Stimulated activated CD8-positive, alpha-beta memory T cell treated with anti-CD3 and anti-CD28 coated beads, Interleukin-7, amount 100 ng/mL, for 48 hours (primary cell): ENCODE measurements around the gene FHL2.
"Not testable (repeated sequence)": the region's sequence is repeated elsewhere in the genome, so short reads cannot be mapped to it uniquely, and the experiment has no call there.

Experiments used
- DNase-seq, 2 donors: peaks; one replicate each; pipeline ENCODE4 v3.0.0-alpha.2; 2020; ENCODE audit warnings: low read depth in 1 of 2; ENCODE audit errors: extremely low read depth in 1 of 2

FHL2 gene

DNA sequence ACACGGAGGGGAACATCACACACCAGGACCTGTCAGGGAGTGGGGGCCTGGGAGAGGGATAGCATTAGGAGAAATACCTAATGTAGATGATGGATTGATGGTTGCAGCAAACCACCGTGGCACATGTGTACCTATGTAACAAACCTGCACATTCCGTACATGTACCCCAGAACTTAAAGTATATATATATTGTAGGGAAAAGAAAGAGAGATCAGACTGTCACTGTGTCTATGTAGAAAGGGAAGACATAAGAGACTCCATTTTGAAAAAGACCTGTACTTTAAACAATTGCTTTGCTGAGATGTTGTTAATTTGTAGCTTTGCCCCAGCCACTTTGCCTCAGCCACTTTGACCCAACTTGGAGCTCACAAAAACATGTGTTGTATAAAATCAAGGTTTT, 26.0 kb upstream of the FHL2 start:
- not testable (repeated sequence) for DNase-seq

DNA sequence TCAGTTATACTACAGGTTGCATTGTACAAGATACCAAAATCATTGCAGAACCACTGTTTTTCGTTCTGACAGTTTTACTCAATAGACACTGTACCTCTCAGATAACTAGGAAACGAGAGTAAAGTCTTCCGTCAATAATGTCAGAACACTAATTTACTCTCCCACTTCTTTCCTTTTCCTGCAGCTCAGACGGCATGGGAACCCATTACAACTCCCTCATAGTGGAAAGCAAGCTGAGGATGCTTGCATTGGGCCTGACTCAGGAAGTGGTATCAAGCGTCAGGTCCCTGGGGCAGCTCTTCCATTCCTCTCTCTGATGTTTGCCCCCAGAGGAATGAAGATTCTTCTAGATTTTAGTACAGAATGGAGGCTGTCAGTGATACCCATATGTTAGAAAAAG, 23.9 kb upstream of the FHL2 start:
- no peak for DNase-seq

DNA sequence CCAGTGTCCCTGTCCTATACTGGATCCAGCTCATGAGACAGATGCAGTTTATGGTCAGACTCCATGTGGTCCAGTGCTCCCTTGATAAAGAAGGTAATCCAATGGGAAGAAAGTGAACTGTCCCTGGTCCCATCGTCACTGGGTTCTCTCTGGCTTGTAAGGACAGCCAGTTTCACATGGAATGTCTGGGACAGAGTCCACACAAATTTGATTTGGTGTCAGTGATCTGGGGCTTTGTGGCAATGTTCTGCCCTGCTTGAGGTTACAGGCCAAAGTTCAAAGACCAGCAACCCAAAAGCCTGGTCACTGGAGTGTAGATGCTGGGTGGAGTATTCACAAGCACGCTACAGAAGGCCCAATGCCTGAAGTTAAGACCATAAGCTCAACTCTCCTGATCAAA, 22.2 kb upstream of the FHL2 start:
- DNase-seq: no peak

DNA sequence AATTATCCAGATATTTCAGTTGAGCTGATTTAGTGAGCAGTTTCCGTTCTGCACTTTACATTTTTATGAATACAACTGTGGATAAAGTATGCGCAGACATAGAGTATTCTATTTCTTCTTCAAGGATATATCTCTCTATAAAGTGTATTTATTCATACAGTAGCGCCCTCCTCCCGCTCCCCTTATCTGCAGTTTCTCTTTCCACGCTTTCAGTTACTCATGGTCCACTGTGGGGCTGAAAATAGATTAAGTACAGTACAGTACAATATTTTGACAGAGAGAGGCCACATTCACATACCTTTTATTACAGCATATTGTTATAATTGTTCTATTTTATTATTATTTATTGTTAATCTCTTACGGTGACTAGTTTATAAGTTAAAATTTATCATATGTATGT, 19.7 kb upstream of the FHL2 start:
- no peak for DNase-seq

DNA sequence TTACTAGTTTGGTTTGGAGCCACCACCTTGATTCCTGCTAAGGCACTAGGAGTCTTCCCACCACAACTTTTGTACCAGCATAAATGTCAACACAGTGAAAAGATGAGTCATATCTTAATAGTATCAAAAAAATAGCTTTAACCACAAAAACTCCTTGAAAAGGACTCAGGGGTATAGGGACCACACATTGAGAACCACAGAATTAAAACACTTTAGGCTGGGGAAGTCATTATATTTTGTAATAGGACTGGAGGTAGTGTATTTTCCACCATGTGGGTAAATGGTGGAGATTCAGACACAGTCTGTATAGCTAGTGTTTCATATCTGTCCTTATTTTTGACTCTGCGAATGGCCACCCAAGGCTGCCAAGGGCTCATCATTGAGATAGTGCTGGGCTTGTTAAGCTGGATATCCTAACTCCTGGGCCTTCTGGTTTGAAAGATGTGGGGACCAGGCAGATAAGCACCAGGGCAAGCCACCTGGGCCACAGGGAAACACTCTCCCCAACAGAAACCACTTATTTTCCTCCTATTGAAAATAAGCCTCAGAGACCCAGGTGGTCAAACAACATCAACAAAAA, 19.1 kb upstream of the FHL2 start:
- DNase-seq: no peak

DNA sequence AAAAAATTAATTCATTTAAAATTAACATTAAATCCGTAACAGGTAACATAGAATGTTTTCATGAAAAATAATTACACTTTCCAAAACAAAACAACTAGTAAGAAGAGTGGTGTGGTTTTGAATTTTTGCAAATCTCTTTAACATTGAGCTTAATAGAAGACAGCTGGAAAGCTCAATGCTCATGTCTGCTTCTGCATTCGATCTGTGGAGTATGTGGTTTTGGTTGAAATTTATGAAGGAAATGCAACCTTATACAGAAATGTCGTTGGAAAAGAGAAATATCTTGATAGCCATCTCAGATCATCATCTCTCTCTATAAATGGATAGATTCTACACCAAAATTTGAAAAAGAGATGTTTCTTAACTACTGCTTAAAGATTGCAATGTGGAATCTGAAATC, 17.3 kb upstream of the FHL2 start:
- no peak for DNase-seq

DNA sequence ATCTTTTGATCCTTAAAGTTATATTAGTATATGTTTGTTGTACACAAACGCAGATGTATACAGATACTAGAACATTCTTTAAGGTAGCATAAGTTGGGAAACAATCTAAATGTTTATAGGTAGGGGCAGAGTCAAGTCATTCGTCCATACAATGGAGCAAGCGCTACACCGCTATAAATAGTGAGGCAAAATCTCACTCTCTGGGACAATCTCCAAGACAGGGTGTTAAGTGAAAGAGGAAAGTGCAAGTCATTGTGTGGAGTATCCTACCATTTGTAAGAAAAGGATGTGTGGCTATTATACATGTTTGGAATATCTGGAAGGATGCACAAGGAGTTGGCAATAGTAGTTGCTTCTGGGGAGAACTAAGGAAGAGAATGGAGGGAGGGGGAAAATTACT, 16.2 kb upstream of the FHL2 start:
- DNase-seq: no peak

DNA sequence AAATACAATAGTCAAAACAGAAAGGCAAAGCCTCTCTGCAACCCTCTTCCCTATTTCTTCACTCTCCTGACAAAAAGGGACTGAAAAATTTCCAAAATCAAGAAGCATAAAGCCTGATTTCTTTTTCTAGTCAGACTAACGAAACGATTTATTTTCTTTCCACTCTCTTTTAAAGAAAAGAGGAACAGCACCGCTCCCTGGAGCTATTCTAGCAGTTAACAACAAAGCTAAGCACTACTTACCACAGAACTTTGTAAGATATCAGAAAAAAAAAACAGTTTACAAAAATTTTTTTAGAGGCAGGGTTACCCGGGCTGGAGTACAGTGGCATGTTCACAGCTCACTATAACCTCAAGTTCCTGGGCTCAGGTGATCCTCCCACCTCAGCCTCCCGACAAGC, 14.4 kb upstream of the FHL2 start:
- no peak for DNase-seq

DNA sequence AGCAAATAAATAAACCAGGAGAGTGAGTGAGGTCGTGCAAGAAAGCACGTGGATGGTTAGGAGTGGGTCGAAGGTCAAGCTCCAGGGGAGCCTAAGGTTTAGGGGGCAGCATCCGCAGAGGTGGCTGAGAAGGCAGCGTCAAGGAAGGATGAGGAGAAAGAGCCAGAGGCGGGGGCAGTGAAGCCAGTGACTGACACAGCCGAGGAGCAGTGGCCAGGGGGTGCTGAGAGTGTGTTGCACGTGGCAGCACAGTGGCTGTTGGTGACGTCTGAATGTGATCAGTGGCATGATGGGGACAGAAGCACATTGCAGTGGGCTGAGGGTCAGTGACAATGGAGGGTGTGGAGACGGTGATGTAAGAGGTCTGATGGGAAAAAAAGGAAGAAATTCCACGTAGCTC, 13.7 kb upstream of the FHL2 start:
- DNase-seq: no peak

DNA sequence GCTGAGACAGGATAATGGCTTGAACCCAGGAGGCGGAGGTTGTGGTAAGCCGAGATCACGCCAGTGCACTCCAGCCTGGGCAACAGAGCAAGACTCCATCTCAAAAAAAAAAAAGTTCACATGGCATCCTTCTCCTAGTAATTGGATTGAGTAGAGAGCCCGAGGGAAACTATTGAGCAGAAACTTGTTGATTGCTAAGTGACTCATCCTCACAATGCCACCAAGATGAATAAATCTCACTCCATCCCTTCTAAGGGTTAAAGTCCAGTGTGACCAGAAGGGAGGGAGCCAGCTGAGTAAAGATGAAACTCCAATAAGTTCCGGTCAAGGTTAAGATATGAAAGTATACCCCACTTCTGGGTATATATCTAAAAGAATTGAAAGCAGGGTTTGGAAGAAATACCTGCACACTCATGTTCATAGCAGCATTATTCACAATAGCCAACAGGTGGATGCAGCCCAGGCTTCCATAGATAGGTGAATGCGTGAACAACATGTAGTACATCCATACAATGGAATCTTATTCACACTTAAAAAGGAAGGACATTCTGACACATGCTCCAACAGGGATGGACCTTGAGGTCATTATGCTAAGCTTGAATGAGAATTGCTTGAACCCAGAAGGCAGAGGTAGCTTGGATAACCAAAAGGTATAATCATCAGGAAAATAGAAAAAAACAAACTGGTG, 13.0 kb upstream of the FHL2 start:
- DNase-seq: no peak

DNA sequence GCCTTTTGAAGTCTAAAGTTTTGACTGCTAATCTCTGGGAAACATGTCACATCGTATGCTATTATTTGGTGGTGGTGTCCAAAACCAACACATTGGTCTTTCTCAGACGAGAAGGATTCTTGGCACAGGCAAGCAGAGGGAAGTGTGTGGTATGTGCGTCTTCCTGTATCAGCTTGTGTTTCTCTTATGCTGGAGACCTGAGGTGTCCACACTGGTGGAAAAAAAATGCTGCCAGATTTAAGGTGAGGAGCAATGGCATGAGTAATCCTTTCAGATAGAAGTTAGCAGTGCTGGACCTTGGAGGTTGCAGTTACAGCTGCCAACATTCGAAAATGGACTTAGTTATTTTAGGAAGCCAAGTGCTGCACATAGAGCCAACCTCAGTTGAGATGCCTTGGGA, 11.7 kb upstream of the FHL2 start:
- no peak for DNase-seq

DNA sequence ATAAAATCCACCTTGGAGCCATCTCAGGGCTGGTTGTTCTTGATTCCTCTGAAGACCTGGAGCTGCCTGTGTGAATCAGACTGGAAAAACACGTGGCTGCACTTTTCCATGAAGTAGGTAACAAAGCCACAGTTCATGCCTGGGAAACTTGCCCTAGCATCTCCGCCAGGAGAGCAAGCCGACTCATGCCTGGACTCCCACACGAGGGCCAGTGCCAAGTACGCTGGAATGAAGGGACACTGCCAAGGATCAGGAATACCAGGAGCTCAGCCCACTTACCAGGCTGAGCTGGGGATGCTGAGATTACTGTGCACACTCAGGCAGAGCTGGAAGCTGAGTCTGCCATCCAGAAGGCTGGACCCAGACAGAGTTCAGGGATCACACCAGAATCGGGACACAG, 10.9 kb upstream of the FHL2 start:
- no peak for DNase-seq

DNA sequence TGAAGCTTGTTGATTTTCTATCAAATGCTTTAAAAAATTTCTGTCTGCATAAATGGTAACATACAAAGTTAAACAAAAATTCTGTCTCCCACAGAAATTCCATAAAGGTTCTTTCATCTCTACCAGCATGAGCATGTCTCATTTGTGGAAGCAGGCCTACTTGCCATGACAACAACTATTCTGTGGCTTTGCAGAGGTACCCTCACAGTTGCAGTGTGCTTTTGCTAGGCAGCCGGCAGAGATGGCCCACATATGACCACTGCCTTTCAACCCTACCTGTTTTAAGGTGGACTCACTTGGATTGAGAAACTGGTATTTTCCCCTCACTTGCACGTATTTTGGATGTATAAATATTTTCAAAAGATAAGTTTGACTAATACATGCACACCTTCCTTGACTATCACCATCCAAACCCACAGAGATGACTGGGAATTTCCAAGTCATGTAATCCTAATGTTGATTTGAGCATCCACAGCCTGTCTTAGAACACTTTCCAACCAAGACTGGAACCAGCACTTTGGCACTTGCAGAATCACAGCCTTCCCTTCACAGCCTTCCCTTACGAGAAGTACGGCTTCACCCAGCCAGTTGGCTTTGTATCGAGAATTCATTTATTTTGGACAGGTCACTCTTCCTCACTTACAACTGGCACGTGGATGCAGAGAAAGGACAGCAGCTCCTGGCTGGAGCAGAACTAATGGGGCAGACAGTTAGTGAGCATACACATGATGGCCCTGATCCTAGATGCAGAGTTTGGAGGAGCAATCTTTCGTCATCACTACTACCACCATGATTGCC, 9.3 kb upstream of the FHL2 start:
- no peak for DNase-seq

DNA sequence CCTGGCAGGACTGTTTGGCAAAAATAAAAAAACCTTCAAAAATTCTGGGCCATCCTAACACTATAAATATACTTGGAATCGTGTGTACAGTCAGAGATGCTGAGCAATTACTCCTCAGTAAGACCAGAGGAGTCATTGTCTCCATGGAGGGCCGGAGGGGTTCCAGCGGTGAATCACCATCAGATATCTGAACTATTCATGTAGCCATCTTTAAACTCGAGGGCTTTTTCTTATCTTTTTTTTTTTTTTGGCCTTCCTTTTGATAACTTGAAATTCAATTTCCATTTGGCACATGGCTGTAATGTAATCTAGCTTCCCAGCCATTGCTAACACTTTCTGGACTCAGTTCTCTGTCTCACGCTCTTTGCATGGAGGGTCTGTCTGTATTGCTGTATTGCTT, 7.4 kb upstream of the FHL2 start:
- DNase-seq: no peak

DNA sequence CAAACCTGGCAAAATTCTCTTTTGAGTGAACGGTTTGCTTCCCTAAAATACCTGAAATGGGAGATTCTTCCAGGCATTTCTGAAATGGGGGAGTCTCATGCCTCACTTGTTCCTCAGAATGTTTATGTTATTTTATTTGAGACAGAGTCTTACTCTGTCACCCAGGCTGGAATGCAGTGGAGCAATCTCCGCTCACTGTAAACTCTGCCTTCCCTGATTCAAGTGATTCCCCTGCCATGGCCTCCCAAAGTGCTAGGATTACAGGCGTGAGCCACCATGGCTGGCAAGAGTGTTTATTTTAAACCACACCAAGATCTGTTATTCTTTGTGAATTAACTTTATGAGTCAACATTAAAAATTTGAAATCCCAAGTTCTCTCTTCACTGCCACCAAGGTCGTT, 6.4 kb upstream of the FHL2 start:
- no peak for DNase-seq

DNA sequence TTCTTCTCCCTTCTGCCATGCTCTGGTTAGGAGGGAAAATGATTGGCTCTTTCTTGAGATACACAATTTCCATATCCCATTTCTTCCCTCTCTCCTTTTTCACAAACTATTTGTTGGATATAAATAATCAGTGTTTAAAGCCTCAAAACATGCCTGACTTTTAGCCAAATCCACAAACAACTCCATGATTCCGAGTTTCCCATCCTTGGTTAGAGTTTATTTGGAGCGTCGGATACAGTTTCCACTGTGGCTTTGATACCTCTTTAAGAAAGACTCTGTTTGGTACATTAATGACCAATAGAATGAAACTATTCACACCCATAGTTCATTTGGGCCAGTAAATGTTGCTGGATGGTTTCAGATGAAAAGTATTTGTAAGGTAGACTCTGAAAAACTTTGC, 5.9 kb upstream of the FHL2 start:
- no peak for DNase-seq

DNA sequence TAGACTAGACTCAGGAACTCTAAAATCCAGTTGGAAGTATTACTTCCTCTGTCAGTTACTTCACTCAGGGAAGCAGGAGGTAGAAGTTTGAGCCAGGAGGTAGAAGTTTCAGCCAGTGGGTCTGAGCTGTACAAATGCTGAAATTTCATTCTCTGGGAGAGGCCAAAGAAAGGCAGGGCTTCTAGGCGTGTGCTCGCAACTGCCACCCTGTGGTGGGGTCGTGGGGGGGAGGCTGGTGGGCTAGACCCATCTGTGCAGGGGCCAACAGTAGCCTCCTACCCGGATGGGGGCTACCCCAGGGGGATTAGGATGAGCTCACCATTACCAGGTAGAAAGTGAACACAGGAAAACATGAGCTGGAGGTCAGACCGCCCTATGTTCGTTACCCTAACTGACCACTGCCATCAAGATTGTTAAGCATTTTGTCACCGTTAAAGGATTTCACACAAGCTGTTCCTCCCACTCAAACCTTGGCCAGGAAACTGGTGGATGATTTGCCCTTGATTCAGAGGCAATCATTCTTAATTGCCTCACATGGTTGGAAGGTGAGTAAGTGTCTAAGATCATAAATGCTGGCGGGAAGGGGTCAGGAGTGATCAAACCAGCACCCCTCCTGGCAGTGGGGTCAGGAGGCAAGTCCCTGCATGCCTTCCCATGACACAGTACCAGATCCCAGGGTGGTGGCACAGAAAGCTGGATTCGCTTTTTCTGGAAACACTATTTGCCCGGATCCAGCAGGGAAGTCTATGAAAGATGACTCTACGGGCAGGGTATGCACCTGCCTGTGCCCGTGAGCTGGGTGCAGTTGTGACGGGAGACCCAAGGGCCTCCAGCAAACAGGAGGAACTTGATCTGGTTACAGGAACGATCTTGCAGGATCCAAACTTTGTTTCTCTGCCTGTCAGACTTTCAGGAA, 5.2 kb upstream of the FHL2 start:
- no peak for DNase-seq

DNA sequence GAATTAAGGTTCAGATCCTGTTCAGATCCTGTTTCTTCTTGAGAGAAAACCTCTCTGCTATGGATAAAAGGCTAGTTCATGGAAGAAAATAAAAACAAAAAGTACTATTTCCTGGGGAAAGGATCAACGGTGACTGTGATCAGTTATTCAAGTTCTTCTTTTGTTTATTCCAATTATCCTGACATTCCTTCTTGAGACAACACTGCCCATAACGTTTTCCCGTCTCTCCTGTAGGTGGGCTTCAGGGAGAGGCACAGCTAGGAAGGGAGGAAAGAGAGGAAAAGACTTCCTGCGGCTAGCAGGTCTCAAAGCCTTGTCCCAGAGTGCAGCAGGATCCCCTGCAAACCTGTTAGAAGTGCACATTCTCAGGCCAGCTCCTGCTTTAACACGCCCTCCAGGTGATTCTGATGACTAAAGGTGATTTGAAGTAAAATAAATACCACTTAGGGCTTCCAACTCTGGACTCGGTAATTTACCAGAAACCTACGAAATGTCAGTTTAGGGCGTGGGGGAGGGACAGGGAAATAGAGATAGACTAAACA, 4.5 kb upstream of the FHL2 start:
- no peak for DNase-seq

DNA sequence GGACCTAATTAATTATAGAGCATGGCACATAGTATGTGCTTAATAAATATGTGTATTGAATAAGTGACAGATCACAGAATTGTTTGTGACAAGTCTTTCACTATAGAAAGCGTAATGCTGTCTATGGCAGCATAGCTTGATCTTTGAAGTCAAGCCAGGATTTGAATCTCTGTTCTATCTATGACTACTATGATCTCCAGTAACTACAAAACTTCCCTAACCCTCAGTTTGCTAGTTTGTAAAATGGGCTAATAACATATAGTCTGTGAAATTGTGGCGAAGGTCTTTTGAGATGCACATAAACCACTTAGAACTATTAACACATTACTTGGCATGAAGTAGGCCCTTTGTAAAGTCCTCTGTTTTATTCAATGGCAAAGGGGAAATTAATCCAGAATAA, 4.0 kb upstream of the FHL2 start:
- no peak for DNase-seq

DNA sequence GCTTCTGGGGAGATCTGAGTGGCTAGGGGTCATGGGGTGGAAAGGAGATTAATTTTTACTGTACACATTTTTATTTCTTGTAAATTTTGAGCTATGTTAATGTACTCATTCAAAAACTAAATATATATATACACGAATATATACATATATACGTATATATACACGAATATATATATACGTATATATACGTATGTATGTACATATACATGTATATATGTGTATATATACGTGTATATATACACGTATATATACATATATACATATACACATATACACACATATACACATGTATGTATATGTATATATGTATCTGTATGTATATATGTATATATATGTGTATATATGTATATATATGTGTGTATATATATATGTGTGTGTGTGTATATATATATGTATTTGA, 3.0 kb upstream of the FHL2 start:
- no peak for DNase-seq

DNA sequence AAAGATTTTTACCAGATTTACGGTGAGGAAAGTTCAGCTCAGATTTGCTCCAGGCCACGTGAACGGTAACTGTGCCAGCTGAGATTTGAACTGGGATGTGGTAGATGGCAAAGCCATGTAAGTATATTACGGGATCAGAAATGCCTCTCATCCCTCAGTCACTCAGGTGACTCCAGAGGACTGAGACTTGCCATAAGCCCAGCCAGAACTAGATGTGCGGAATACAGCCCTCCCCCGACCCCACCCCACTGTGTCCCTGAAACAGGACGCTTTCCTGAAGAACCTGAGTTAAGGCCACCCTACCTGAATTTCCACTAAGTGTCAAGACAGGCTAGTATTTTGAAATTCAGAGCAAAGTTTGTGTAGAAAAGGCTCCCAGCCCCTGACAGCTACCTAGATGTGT, 1.3 kb upstream of the FHL2 start:
- DNase-seq: no peak
